DOHH2 (cell line): ENCODE data around the gene B3GNT3.

Source experiments
- EZH2phosphoT487 ChIP-seq: fragments of 200-600 bp; sonication (generic); IDR thresholded peaks from 2 replicates; pipeline ENCODE4 v1.6.1; 2017; ENCODE audit warnings: borderline replicate concordance, mild to moderate bottlenecking, antibody characterized with exemption, low read length, moderate library complexity, mixed read lengths
- TF ChIP-seq, protein P1 (sequence below): fragments of 200-600 bp; sonication (generic); IDR thresholded peaks from one replicate; pipeline ENCODE4 v1.5.1; 2014; ENCODE audit warnings: antibody characterized with exemption, mild to moderate bottlenecking, low read depth, low read length; ENCODE audit not compliant: poor library complexity, severe bottlenecking

- TF ChIP-seq, protein P1, sequence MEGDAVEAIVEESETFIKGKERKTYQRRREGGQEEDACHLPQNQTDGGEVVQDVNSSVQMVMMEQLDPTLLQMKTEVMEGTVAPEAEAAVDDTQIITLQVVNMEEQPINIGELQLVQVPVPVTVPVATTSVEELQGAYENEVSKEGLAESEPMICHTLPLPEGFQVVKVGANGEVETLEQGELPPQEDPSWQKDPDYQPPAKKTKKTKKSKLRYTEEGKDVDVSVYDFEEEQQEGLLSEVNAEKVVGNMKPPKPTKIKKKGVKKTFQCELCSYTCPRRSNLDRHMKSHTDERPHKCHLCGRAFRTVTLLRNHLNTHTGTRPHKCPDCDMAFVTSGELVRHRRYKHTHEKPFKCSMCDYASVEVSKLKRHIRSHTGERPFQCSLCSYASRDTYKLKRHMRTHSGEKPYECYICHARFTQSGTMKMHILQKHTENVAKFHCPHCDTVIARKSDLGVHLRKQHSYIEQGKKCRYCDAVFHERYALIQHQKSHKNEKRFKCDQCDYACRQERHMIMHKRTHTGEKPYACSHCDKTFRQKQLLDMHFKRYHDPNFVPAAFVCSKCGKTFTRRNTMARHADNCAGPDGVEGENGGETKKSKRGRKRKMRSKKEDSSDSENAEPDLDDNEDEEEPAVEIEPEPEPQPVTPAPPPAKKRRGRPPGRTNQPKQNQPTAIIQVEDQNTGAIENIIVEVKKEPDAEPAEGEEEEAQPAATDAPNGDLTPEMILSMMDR, result no peak
- TF ChIP-seq EZH2phosphoT487, result no peak
These were observed 12.0 kb downstream of the B3GNT3 start for GRCh38 chr19:17806945-17807344.
